ENCODE data around the gene PIGO. TPM values are rescaled to one million over a fixed set of nuclear protein-coding genes. Genes with fewer than 3 reads are reported as not detected.

Gene PIGO
- polyA plus RNA-seq, 1 of the 3 experiments (the other 2 are of a cell fraction) = 31.0 TPM

- TF ChIP-seq EP300 (IDR thresholded peaks at IDR 0.05; ENCODE audit: borderline replicate concordance in 1 of 2, low read depth in 1 of 2, low read length in 1 of 2) (no peak), ZBTB33 (IDR thresholded peaks at IDR 0.05; ENCODE audit: borderline replicate concordance, low read depth) (no peak), TAF1 (IDR thresholded peaks at IDR 0.05; ENCODE audit: borderline replicate concordance, low read depth, low read length) (no peak), FOXJ3 (CRISPR knock-in tag; IDR thresholded peaks at IDR 0.05) (no peak), POLR2AphosphoS5 (IDR thresholded peaks at IDR 0.05; ENCODE audit: low read depth, low read length) (no peak), FOXM1 (IDR thresholded peaks at IDR 0.05; ENCODE audit: low read depth) (no peak), RFX5 (IDR thresholded peaks at IDR 0.05; ENCODE audit: low read length) (no peak), SIN3A (IDR thresholded peaks at IDR 0.05; ENCODE audit: borderline replicate concordance, low read depth, low read length) (no peak), JUND (IDR thresholded peaks at IDR 0.05) (no peak)
- CTCF ChIA-PET = interaction anchor here (1.8 to 3.2 kb wide), 2 partner anchors 13 to 367 kb away, joined by 8 to 10 read pairs; partner anchors contain the start of gene PIGO
- WGBS (ENCODE audit: low lambda C conversion rate) = 76% methylated on average over 5 of the region's 8 CpGs
- peaks cover 25 to 47% of the 10 kb centered on the region in 2 experiments for H3K36me3 ChIP-seq (replicated peaks in 1 of 2; ENCODE audit: control insufficient read depth in 1 of 2, insufficient read depth in 2 of 2, low read length in 1 of 2)
- H2AFZ ChIP-seq (ENCODE audit: low read depth) = no peak overlapping the region
- peaks cover 55% of the 10 kb centered on the region for H3K79me2 ChIP-seq (ENCODE audit: insufficient read depth)
- no peaks in the 10 kb centered on the region for H3K9me3 ChIP-seq
- peaks cover 29 to 38% of the 10 kb centered on the region in 2 experiments for H3K4me1 ChIP-seq (ENCODE audit: control insufficient read depth in 1 of 2, insufficient read depth in 2 of 2, low read depth in 1 of 2, low read length in 1 of 2)
- H3F3A ChIP-seq (replicated peaks; ENCODE audit: insufficient read depth) = peaks cover 32% of the 10 kb centered on the region
- DNase-seq = no peak
- no peak overlapping the region for H3K4me2 ChIP-seq
- peaks cover 19% of the 10 kb centered on the region; the same call in 1 of the 2 replicates for H4K20me1 ChIP-seq (ENCODE audit: insufficient read depth)
- no peaks in the 10 kb centered on the region for H3K27me3 ChIP-seq (ENCODE audit: insufficient read depth)
- POLR2A ChIA-PET = no interaction called here
- no peak overlapping the region for H3K27ac ChIP-seq (ENCODE audit: low read depth in 2 of 2, low read length in 1 of 2)
- no peak overlapping the region for H3K4me3 ChIP-seq (ENCODE audit: low read depth in 2 of 2, low read length in 1 of 2)
- H3K9ac ChIP-seq = no peak overlapping the region
- no peaks in the 10 kb centered on the region for H3K9me2 ChIP-seq
Measured at GRCh38 chr9:35108946-35109575, 12.7 kb upstream of the PIGO start.

DNA sequence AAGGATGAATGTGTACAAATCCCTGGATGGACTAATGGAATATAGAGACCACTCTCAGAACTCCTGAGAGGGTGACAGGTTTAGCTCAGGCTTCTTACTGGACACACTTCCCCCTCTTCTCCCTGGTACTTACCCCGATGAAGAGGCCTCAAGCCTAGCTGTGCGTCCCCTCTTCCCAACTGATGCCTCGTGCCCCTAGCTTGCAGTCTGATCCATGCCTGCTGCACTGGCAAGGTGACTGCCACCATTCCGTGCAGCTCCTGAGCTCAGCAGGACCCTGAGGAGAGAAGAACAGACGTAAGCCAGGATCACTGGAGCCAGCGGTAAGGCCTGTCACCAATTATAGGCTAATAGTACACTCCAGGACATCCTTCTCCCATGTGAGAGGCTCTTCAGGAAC is 12.1 kb upstream of the PIGO start:
- Histone ChIP-seq H3K4me1 (ENCODE audit: control insufficient read depth in 1 of 2, insufficient read depth in 2 of 2, low read depth in 1 of 2, low read length in 1 of 2) (peaks cover 30 to 37% of the 10 kb centered on the region in 2 experiments), H3K4me2 (no peak overlapping the region), H3F3A (replicated peaks; ENCODE audit: insufficient read depth) (peaks cover 33% of the 10 kb centered on the region), H3K9ac (no peak overlapping the region), H3K79me2 (ENCODE audit: insufficient read depth) (peaks cover 51% of the 10 kb centered on the region), H3K4me3 (ENCODE audit: low read depth in 2 of 2, low read length in 1 of 2) (no peak overlapping the region), H3K36me3 (replicated peaks in 1 of 2; ENCODE audit: control insufficient read depth in 1 of 2, insufficient read depth in 2 of 2, low read length in 1 of 2) (peaks cover 25 to 47% of the 10 kb centered on the region in 2 experiments), H4K20me1 (ENCODE audit: insufficient read depth) (peaks cover 19% of the 10 kb centered on the region; the same call in 1 of the 2 replicates), H3K27me3 (ENCODE audit: insufficient read depth) (no peaks in the 10 kb centered on the region), H3K9me3 (no peaks in the 10 kb centered on the region), H3K9me2 (no peaks in the 10 kb centered on the region), H3K27ac (ENCODE audit: low read depth in 2 of 2, low read length in 1 of 2) (no peak overlapping the region), H2AFZ (ENCODE audit: low read depth) (no peak overlapping the region)
- DNase-seq = no peak
- no peak for TF ChIP-seq NRF1 (IDR thresholded peaks at IDR 0.05; ENCODE audit: low read depth, low read length)
- no peak for TF ChIP-seq TEAD4 (IDR thresholded peaks at IDR 0.05; ENCODE audit: borderline replicate concordance, insufficient read depth)
- TF ChIP-seq MAX (IDR thresholded peaks at IDR 0.05; ENCODE audit: low read depth) = no peak
- TF ChIP-seq SIN3A (IDR thresholded peaks at IDR 0.05; ENCODE audit: borderline replicate concordance, low read depth, low read length) = no peak
- TF ChIP-seq, protein P1, sequence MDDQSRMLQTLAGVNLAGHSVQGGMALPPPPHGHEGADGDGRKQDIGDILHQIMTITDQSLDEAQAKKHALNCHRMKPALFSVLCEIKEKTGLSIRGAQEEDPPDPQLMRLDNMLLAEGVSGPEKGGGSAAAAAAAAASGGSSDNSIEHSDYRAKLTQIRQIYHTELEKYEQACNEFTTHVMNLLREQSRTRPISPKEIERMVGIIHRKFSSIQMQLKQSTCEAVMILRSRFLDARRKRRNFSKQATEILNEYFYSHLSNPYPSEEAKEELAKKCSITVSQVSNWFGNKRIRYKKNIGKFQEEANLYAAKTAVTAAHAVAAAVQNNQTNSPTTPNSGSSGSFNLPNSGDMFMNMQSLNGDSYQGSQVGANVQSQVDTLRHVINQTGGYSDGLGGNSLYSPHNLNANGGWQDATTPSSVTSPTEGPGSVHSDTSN (IDR thresholded peaks at IDR 0.05) = no peak
- no peak for TF ChIP-seq GATA2 (CRISPR knock-in tag; IDR thresholded peaks at IDR 0.05)
- no peak for TF ChIP-seq FOXM1 (IDR thresholded peaks at IDR 0.05; ENCODE audit: low read depth)
- TF ChIP-seq GABPA (IDR thresholded peaks at IDR 0.05; ENCODE audit: low read depth) = no peak
- ChIA-PET POLR2A (interaction anchor here (0.6 kb wide), 1 partner anchor 179 kb away, joined by 3 read pairs; no protein-coding TSS in a partner anchor), CTCF (interaction anchor here (1.8 to 3.2 kb wide), 2 partner anchors 7 to 12 kb away, joined by 8 to 13 read pairs; partner anchors contain the start of genes ATOSB and PIGO)
- 97% methylated on average over 3 of the region's 6 CpGs for WGBS (ENCODE audit: low lambda C conversion rate)
